GM23338 (cell line): Measurements from ENCODE around the gene SPI1. TPM values are rescaled to one million over a fixed set of nuclear protein-coding genes. Genes with fewer than 3 reads are reported as not detected.

Experiments used
- ATAC-seq: fragments of 200-7000 bp; cut with Tn5 transposase; 3 replicates; pipeline ENCODE4 v1.9.1; 2020
- DNase-seq: peaks from one replicate; pipeline ENCODE4 v3.0.0-alpha.2; 2015; ENCODE audit warnings: low spot score
- H2AFZ ChIP-seq: fragments of 200-600 bp; sonication (generic); 2 replicates; pipeline ENCODE4 v1.8.0; 2016; ENCODE audit warnings: antibody characterized with exemption, mild to moderate bottlenecking, moderate library complexity
- H3F3A ChIP-seq: fragments of 200-600 bp; sonication (generic); replicated peaks from 2 replicates; pipeline ENCODE4 v1.8.0; 2017; ENCODE audit warnings: antibody characterized with exemption, mixed run types, low read depth
- H3K27ac ChIP-seq: fragments of 200-600 bp; sonication (generic); 2 replicates; pipeline ENCODE4 v1.6.1; 2016; ENCODE audit warnings: low read depth
- H3K27me3 ChIP-seq: fragments of 200-600 bp; sonication (generic); 2 replicates; pipeline ENCODE4 v1.8.0; 2016; ENCODE audit warnings: mild to moderate bottlenecking, mixed run types, moderate library complexity; ENCODE audit not compliant: insufficient read depth
- H3K36me3 ChIP-seq: fragments of 200-600 bp; sonication (generic); 2 replicates; pipeline ENCODE4 v1.8.0; 2016; ENCODE audit warnings: mild to moderate bottlenecking; ENCODE audit not compliant: insufficient read depth
- H3K4me1 ChIP-seq: fragments of 200-600 bp; sonication (generic); 2 replicates; pipeline ENCODE4 v1.8.0; 2016; ENCODE audit warnings: mild to moderate bottlenecking, moderate library complexity; ENCODE audit not compliant: insufficient read depth
- H3K4me2 ChIP-seq: fragments of 200-600 bp; sonication (generic); 2 replicates; pipeline ENCODE4 v1.7.1; 2017; ENCODE audit warnings: mixed run types
- H3K4me3 ChIP-seq: fragments of 200-600 bp; sonication (generic); 2 replicates; pipeline ENCODE4 v1.6.1; 2016; ENCODE audit warnings: mixed run types
- H3K79me2 ChIP-seq: fragments of 200-600 bp; sonication (generic); replicated peaks from 2 replicates; pipeline ENCODE4 v1.8.0; 2017; ENCODE audit warnings: mild to moderate bottlenecking; ENCODE audit not compliant: insufficient read depth
- H3K9me2 ChIP-seq: fragments of 200-600 bp; sonication (generic); 2 replicates; pipeline ENCODE4 v1.8.0; 2017; ENCODE audit not compliant: insufficient read depth
- H4K20me1 ChIP-seq: fragments of 200-600 bp; sonication (generic); replicated peaks from 2 replicates; pipeline ENCODE4 v1.8.0; 2017; ENCODE audit warnings: mild to moderate bottlenecking; ENCODE audit not compliant: insufficient read depth
- H3K27ac Mint-ChIP-seq: 2 replicates; pipeline ENCODE4 v1.8.0; 2020; ENCODE audit warnings: inconsistent platforms, mild to moderate bottlenecking, moderate library complexity, mixed read lengths
- H3K27me3 Mint-ChIP-seq: 3 replicates; pipeline ENCODE4 v1.8.0; 2022; ENCODE audit warnings: low read depth, mild to moderate bottlenecking, moderate library complexity, mixed read lengths, inconsistent platforms; ENCODE audit not compliant: insufficient read depth, poor library complexity
- H3K36me3 Mint-ChIP-seq: 3 replicates; pipeline ENCODE4 v1.8.0; 2021; ENCODE audit warnings: low read depth, mild to moderate bottlenecking, inconsistent platforms, moderate library complexity, mixed read lengths
- H3K4me1 Mint-ChIP-seq: 3 replicates; pipeline ENCODE4 v1.8.0; 2020; ENCODE audit warnings: mild to moderate bottlenecking, inconsistent platforms, mixed read lengths
- H3K4me3 Mint-ChIP-seq: 3 replicates; pipeline ENCODE4 v1.8.0; 2021; ENCODE audit warnings: moderate library complexity, mild to moderate bottlenecking, inconsistent platforms, mixed read lengths
- H3K9me3 Mint-ChIP-seq: 3 replicates; pipeline ENCODE4 v1.8.0; 2020; ENCODE audit warnings: moderate library complexity, mild to moderate bottlenecking, inconsistent platforms, mixed read lengths
- CREB1 ChIP-seq: fragments of 250-450 bp; sonication (Bioruptor Pico); IDR thresholded peaks from 2 replicates; pipeline ENCODE4 v1.5.0; 2020; ENCODE audit warnings: low read depth, mild to moderate bottlenecking, moderate library complexity
- EZH2phosphoT487 ChIP-seq: fragments of 200-600 bp; sonication (generic); IDR thresholded peaks from one replicate; pipeline ENCODE4 v1.8.1; 2018; ENCODE audit warnings: antibody characterized with exemption; ENCODE audit not compliant: unreplicated experiment
- NANOG ChIP-seq: IDR thresholded peaks from 2 replicates; pipeline ENCODE4 v1.6.1; 2016; ENCODE audit warnings: antibody characterized with exemption, borderline replicate concordance
- POLR2AphosphoS5 ChIP-seq: IDR thresholded peaks from 2 replicates; pipeline ENCODE4 v1.6.1; 2016; ENCODE audit warnings: antibody characterized with exemption, low read depth
- STAT1 ChIP-seq: IDR thresholded peaks from one replicate; pipeline ENCODE4 v1.6.1; 2016; ENCODE audit warnings: antibody characterized with exemption; ENCODE audit not compliant: unreplicated experiment
- ZNF114 ChIP-seq: fragments of 250-450 bp; sonication (Bioruptor Pico); IDR thresholded peaks from 2 replicates; pipeline ENCODE4 v1.5.0; 2020; ENCODE audit warnings: mild to moderate bottlenecking, moderate library complexity
- ZNF331 ChIP-seq: fragments of 250-450 bp; sonication (Bioruptor Pico); IDR thresholded peaks from 2 replicates; pipeline ENCODE4 v1.5.0; 2020; ENCODE audit warnings: low read depth, mild to moderate bottlenecking, moderate library complexity
- polyA plus RNA-seq: library from polyadenylated mRNA; unstranded; fragments of >200 nt; fragmentation: Nextera tagmentation; extraction: Ambion mirVana; gene quantifications from 2 replicates; pipeline ENCODE4 v1.2.1, GENCODE V29; 2016
- total RNA-seq: library from RNA; depleted of rRNA; stranded (reverse); fragments of >200 nt; shearing (Covaris generic); gene quantifications from 2 replicates; pipeline ENCODE4 v1.2.3, GENCODE V29; 2014
- TF ChIP-seq, protein P1 (sequence below): IDR thresholded peaks from 2 replicates; pipeline ENCODE4 v1.6.1; 2016; ENCODE audit warnings: antibody characterized with exemption
- TF ChIP-seq, protein P2 (sequence below): IDR thresholded peaks from one replicate; pipeline ENCODE4 v1.6.1; 2018; ENCODE audit warnings: antibody characterized with exemption; ENCODE audit not compliant: unreplicated experiment
- TF ChIP-seq, protein P3 (sequence below), 2 experiments: fragments of 200-600 bp in 1 of 2; sonication (generic) in 1 of 2; conservative IDR thresholded peaks; 2 replicates each; pipeline versions ENCODE4 v1.5.1 to v1.6.1; 2016 to 2017; ENCODE audit warnings: antibody characterized with exemption in 2 of 2, low read depth in 2 of 2, mild to moderate bottlenecking in 2 of 2, moderate library complexity in 1 of 2

The SPI1 gene
- total and polyA plus RNA-seq, 2 experiments from 2014 or later, result 0.23 TPM; not detected in 1

DNA sequence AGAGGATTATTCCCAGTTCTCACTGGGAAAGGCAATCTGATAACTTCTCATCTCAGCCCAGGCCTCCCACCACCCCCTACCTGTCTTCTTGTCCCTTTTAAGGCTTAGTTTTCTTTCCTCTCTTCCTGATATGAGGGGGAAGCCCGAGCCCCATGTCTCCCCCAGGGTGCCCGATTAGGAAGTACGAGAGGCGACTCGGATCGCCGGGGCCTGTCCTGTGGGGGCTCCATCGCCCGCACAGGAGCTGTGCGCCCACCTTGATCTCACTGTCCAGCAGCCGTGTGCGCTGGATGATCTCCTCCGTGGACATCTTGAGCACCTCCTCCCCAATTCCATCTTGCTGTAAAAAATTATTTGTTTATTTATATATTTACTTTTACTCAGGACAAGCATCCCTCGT is 47.3 kb upstream of the SPI1 start:
- peak overlapping the region; percentile 99 for H3K4me2 ChIP-seq
- TF ChIP-seq POLR2AphosphoS5, result no peak
- no peak for TF ChIP-seq ZNF331 (CRISPR knock-in tag)
- TF ChIP-seq, protein P1, sequence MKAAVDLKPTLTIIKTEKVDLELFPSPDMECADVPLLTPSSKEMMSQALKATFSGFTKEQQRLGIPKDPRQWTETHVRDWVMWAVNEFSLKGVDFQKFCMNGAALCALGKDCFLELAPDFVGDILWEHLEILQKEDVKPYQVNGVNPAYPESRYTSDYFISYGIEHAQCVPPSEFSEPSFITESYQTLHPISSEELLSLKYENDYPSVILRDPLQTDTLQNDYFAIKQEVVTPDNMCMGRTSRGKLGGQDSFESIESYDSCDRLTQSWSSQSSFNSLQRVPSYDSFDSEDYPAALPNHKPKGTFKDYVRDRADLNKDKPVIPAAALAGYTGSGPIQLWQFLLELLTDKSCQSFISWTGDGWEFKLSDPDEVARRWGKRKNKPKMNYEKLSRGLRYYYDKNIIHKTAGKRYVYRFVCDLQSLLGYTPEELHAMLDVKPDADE, result no peak
- TF ChIP-seq, protein P2, sequence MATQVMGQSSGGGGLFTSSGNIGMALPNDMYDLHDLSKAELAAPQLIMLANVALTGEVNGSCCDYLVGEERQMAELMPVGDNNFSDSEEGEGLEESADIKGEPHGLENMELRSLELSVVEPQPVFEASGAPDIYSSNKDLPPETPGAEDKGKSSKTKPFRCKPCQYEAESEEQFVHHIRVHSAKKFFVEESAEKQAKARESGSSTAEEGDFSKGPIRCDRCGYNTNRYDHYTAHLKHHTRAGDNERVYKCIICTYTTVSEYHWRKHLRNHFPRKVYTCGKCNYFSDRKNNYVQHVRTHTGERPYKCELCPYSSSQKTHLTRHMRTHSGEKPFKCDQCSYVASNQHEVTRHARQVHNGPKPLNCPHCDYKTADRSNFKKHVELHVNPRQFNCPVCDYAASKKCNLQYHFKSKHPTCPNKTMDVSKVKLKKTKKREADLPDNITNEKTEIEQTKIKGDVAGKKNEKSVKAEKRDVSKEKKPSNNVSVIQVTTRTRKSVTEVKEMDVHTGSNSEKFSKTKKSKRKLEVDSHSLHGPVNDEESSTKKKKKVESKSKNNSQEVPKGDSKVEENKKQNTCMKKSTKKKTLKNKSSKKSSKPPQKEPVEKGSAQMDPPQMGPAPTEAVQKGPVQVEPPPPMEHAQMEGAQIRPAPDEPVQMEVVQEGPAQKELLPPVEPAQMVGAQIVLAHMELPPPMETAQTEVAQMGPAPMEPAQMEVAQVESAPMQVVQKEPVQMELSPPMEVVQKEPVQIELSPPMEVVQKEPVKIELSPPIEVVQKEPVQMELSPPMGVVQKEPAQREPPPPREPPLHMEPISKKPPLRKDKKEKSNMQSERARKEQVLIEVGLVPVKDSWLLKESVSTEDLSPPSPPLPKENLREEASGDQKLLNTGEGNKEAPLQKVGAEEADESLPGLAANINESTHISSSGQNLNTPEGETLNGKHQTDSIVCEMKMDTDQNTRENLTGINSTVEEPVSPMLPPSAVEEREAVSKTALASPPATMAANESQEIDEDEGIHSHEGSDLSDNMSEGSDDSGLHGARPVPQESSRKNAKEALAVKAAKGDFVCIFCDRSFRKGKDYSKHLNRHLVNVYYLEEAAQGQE, result no peak
- TF ChIP-seq EZH2phosphoT487, result no peak
- TF ChIP-seq, protein P3, sequence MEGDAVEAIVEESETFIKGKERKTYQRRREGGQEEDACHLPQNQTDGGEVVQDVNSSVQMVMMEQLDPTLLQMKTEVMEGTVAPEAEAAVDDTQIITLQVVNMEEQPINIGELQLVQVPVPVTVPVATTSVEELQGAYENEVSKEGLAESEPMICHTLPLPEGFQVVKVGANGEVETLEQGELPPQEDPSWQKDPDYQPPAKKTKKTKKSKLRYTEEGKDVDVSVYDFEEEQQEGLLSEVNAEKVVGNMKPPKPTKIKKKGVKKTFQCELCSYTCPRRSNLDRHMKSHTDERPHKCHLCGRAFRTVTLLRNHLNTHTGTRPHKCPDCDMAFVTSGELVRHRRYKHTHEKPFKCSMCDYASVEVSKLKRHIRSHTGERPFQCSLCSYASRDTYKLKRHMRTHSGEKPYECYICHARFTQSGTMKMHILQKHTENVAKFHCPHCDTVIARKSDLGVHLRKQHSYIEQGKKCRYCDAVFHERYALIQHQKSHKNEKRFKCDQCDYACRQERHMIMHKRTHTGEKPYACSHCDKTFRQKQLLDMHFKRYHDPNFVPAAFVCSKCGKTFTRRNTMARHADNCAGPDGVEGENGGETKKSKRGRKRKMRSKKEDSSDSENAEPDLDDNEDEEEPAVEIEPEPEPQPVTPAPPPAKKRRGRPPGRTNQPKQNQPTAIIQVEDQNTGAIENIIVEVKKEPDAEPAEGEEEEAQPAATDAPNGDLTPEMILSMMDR (conservative IDR thresholded peaks at IDR 0.05; ENCODE audit: low read depth in 2 of 2), result no peak
- no peak for TF ChIP-seq CREB1 (CRISPR knock-in tag)
- no peak for TF ChIP-seq NANOG
- TF ChIP-seq STAT1, result no peak
- no peak for TF ChIP-seq ZNF114 (CRISPR knock-in tag)
- peaks cover 12% of the 10 kb centered on the region for H3K36me3 ChIP-seq
- no peaks in the 10 kb centered on the region for H4K20me1 ChIP-seq
- peaks cover 7% of the 10 kb centered on the region; the same call in 1 of the 2 replicates for H3F3A ChIP-seq
- ATAC-seq (peak; percentile 7; the same call in 2 of the 3 replicates), DNase-seq (no peak)
- H3K27me3 ChIP-seq, result no peaks in the 10 kb centered on the region
- H2AFZ ChIP-seq, result peak overlapping the region; percentile 91
- Mint-ChIP-seq H3K36me3 (peaks cover 56% of the 10 kb centered on the region), H3K9me3 (no peaks in the 10 kb centered on the region), H3K4me1 (peaks cover 7% of the 10 kb centered on the region), H3K4me3 (peak overlapping the region; percentile 100), H3K27ac (peak overlapping the region; percentile 100), H3K27me3 (peaks cover 18% of the 10 kb centered on the region)
- no peaks in the 10 kb centered on the region for H3K9me2 ChIP-seq
- H3K4me1 ChIP-seq, result peaks cover 6% of the 10 kb centered on the region
- H3K27ac ChIP-seq, result peak overlapping the region; percentile 82; the same call in 1 of the 2 replicates
- peak overlapping the region; percentile 77 for H3K4me3 ChIP-seq
- peaks cover 16% of the 10 kb centered on the region for H3K79me2 ChIP-seq
